Sciatic nerve (tissue), 2 donors: Measurements from ENCODE around the gene CCNY. TPM values are rescaled to one million over a fixed set of nuclear protein-coding genes. Genes with fewer than 3 reads are reported as not detected.

ENCODE experiments used
- ATAC-seq: fragments of 200-7000 bp; cut with Tn5 transposase; one replicate; pipeline ENCODE4 v1.9.1; 2020; ENCODE audit warnings: mild to moderate bottlenecking, moderate library complexity
- DNase-seq: peaks from one replicate; pipeline ENCODE4 v3.0.0-alpha.2; 2020; ENCODE audit warnings: low spot score
- intact Hi-C: fragments of 100-400 bp; cut with DNase I; formaldehyde crosslinking; loops from one replicate; pipeline ENCODE4 v1.14.2; 2022
- total RNA-seq: library from RNA; stranded (reverse); fragmentation: NEBNext Ultra II Directional; extraction: Animal tissue kit (Norgen Biotek cat#: 25700); gene quantifications from one replicate; pipeline ENCODE4 v1.2.1, GENCODE V29; 2021
- donor health status: DM: no; HTN: no; CAD: no.
- donor health status: DM: no; HTN: no; CAD: no.

The CCNY gene
- total RNA-seq, 1 donor from 2014 or later = 65.3 TPM

DNA sequence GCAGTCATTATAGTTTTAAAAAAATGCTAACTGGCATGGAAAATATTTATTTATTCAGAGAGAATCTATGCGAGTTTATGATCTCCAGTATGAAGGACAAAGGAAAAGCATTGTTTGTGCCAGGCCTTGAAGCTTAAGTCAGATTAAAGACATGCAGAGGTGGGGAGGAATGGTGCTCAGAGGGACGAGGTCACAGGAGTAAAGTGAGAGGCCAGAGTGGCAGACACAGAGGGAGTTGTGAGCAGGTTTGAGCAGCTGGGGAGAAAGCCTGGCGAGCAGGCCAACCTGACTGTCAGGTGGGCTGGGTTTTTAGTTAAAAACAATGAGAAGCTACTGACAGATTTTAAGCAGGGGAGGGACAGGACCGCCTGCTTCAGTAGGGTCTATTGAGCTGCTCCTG lies 6.8 kb upstream of the CCNY start:
- intact Hi-C loops = no loop called here
- no peak for DNase-seq
- no peak for ATAC-seq

GRCh38 chr10:35331894-35332640 lies 4.2 kb upstream of the CCNY start:
- DNase-seq (no peak), ATAC-seq (no peak)
- intact Hi-C loops = no loop called here

DNA sequence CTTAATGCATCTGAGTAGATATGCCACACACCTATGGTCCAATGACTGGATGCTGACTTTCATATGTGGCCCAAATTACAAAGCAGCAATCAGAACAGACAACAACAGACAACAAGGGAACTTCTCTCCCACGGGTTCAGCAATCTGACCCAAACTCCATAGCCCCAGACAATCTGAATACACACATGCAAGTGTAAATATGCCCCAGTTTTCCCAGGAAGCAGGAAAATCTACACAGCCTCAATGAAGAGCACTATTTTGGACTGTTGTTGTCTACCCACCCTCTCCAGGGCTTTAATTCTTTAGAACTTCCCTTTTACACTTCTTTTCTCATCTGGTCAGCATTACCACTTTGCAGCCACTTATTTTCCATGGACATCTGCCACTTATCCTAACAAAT lies 2.0 kb upstream of the CCNY start:
- intact Hi-C loops = no loop called here
- ATAC-seq (no peak), DNase-seq (no peak)

DNA sequence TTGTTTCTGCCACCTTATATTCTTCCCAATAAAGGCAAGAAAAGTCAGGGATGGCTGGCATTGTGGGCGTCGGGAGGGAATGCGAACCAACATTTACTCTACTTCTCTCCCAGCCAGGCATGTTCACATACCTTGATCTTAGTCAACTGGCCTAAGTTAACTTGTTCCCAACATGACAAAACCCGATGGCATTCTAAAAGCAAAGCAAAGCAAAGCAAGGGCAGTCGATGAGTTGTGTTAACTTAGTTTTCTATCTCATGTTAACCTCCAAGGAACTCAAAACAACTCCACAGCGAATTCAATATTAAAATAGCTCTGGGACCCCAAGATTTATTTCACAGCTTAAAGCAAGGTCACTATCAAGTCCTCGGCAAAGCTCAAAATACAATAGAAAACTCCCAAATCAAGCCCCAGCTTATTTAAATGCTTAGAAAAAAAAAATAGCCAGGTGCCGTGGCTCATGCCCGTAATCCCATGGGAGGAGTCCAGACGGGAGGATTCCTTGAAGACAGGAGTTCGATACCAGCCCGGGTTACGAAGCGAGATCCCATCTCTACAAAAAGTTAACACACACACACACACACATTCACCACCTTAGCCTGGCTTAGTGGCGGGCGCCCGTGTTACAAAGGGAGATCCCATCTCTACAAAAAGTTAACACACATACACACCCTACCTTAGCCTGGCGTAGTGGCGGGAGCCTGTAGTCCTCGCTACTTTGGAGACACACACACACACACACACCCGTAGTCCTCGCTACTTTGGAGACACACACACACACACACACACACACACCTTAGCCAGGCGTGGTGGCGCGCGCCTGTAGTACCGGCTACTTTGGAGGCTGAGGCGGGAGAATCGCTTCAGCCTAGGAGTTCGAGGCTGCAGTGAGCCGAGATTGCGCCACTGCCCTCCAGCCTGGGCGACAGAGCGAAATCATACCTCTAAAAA lies 901 bp upstream of the CCNY start:
- ATAC-seq = peak; percentile 33
- no peak for DNase-seq
- intact Hi-C loops = no loop called here

- peak; percentile 69 for DNase-seq
- intact Hi-C loops = no loop called here
- ATAC-seq = peak; percentile 50
Observed at GRCh38 chr10:35336921-35337823, 863 bp downstream of the CCNY start.

GRCh38 chr10:35339942-35340341 lies 3.6 kb downstream of the CCNY start:
- DNase-seq = no peak
- intact Hi-C loops = no loop called here
- ATAC-seq = no peak

DNA sequence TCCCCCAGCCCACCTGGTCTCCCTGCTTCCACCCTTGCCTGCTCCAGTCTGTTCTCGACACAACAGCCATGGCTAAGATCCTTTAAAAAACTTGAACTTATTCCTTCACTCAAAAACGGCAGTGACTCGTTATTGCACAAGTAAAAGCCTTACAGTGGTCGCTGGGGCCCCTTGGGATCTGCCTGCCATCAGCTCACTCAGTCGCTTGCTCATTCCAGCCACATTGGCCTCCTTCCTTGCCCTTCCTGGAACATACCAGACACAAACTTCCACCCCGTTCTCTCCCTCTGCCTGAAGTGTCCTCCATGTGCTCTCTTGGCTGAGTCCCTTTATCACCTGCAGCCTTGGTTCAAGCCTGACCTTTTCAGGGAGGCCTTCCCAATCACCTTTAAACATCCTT lies 4.7 kb downstream of the CCNY start:
- intact Hi-C loops = no loop called here
- ATAC-seq (no peak), DNase-seq (no peak)

GRCh38 chr10:35341521-35341920 lies 5.2 kb downstream of the CCNY start:
- intact Hi-C loops = no loop called here
- DNase-seq (no peak), ATAC-seq (no peak)

- ATAC-seq (no peak), DNase-seq (no peak)
- intact Hi-C loops = no loop called here
Observed at GRCh38 chr10:35342183-35342753, 6.0 kb downstream of the CCNY start.

- DNase-seq (no peak), ATAC-seq (no peak)
- intact Hi-C loops = no loop called here
Observed at GRCh38 chr10:35343739-35344138, 7.4 kb downstream of the CCNY start.

DNA sequence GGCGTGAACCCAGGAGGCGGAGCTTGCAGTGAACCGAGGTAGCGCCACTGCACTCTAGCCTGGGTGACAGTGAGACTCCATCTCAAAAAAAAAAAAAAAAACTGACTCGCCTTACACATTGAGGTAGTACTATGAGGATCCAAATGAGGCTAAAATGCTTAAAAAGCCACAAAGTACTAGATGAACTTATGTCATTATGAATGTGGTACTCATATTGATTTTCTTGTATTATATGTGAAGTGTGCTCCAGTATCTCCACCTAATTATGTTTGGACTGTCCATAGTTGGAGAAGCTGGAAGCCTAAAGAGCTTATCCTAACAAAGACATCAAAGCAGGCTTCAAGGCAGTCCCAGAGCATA lies 9.1 kb downstream of the CCNY start:
- DNase-seq (no peak), ATAC-seq (no peak)
- intact Hi-C loops = no loop called here

DNA sequence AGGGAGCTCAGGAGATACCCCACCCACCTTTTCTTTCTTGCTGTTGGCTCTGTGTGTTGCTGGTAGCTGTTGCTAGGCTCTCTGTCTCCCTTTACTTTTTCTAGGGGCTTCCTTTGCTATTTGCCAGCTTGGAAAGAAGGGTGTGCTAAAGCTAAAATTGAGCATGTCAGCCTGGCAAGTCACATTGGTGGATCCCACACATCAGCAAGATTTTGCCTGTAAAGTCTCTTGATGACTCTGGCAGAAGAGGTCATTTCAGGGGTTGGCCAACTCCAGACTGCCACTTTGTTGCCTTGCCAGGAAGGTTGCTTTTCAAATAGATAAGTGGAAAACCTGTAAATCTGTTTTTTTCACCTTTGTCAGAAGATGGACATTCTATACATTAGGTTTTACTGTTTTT lies 9.9 kb downstream of the CCNY start:
- intact Hi-C loops = no loop called here
- no peak for ATAC-seq
- DNase-seq = no peak

DNA sequence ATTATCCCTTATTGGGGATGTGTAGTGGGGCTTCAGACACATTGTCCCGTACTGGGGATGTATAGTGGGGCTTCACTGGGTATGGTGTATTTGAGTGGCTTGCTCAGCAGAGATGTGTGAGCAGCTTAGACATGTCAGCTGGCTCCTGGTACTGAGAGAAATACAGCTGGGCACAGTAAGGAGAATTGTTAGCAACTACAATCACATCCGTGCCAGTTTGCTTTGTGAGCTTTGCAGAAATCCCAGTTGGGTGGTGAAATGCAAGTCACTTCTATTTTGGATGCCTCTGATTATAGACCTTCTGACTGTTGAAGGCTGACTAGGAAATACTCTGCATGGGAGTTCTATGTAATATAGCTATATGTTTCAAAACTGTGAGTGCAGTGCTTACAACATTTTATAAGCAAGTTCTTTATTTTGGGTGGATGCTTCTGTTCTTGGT lies 10.8 kb downstream of the CCNY start:
- ATAC-seq (no peak), DNase-seq (no peak)
- intact Hi-C loops = no loop called here

GRCh38 chr10:35347899-35348608 lies 11.7 kb downstream of the CCNY start:
- intact Hi-C loops = no loop called here
- ATAC-seq (no peak), DNase-seq (no peak)

- intact Hi-C loops = no loop called here
- ATAC-seq (no peak), DNase-seq (no peak)
Observed at GRCh38 chr10:35348609-35349388, 12.5 kb downstream of the CCNY start.

GRCh38 chr10:35349389-35349915 lies 13.1 kb downstream of the CCNY start:
- ATAC-seq = no peak
- intact Hi-C loops = no loop called here
- no peak for DNase-seq

- ATAC-seq = no peak
- intact Hi-C loops = no loop called here
Observed at GRCh38 chr10:35351021-35351420, 14.7 kb downstream of the CCNY start.

More at GRCh38 chr10:35351021-35351420, 14.7 kb downstream of the CCNY start:
- DNase-seq = no peak
